ENCODE data around the gene FAM170B. TPM values are rescaled to one million over a fixed set of nuclear protein-coding genes. Genes with fewer than 3 reads are reported as not detected.

Gene FAM170B
- total RNA-seq, 1 experiment from 2014 or later = not detected

- Histone ChIP-seq H3K36me3 (ENCODE audit: low read depth) (no peaks in the 10 kb centered on the region), H3K4me3 (no peak overlapping the region), H3K27me3 (ENCODE audit: insufficient read depth, low read depth) (peaks cover 53% of the 10 kb centered on the region), H3F3A (ENCODE audit: insufficient read depth, low read depth) (no peaks in the 10 kb centered on the region), H3K27ac (no peak overlapping the region), H3K9me2 (ENCODE audit: insufficient read depth) (no peaks in the 10 kb centered on the region), H3K4me1 (replicated peaks; ENCODE audit: insufficient read depth) (no peaks in the 10 kb centered on the region), H3K9me3 (ENCODE audit: insufficient read depth, low read depth) (no peaks in the 10 kb centered on the region), H4K20me1 (ENCODE audit: insufficient read depth) (no peaks in the 10 kb centered on the region), H2AFZ (no peak overlapping the region), H3K79me2 (ENCODE audit: low read depth) (no peaks in the 10 kb centered on the region), H3K4me2 (no peak overlapping the region)
- TF ChIP-seq EZH2 (IDR thresholded peaks at IDR 0.05; ENCODE audit: low read depth) (no peak), CTCF (conservative IDR thresholded peaks at IDR 0.05) (no peak)
- no peak for DNase-seq
- BruUV-seq (replicated peaks) = no TSS peak
- CTCF ChIA-PET = no interaction called here
- POLR2A ChIA-PET (ENCODE audit: unreplicated experiment) = no interaction called here
- intact Hi-C loops (cut with micrococcal nuclease; ENCODE audit: unreplicated experiment) = no loop called here
Observed at GRCh38 chr10:49110684-49111319, 23.0 kb downstream of the FAM170B start.

DNA sequence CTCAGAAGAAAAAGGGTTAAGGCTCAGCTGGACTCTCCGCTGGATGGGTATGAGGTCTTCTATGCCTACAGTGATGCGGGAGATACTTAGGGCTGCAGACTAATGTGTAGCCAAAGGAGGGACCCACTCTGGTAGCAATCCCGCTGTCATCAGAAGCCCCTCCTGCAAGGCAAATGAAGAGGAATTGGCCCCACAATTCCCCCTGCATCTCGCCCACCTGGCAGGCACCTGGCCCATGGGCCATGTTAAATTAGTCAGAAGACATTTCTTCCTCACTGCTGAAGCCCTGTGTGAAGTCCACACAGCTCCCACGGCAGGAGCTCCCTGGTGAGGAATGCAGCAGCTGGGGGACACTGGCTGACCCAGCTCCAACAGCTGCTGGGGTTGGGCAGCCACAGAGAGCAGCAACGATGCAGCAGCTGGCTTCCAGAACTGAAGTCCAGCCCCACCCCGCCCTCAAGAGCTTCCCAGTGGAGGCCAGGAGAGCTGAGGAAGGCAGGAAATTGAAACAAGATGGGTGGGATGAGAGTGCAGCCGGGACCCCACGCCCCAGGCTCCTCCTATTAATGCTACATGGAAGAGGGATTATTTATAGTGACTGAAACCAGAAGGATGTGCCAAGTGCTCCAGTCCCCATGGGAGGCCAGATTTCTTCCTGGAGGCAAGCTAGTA lies 24.0 kb downstream of the FAM170B start:
- no TSS peak for BruUV-seq (replicated peaks)
- H3K36me3 ChIP-seq (ENCODE audit: low read depth) = no peaks in the 10 kb centered on the region
- peak in 1 of 2 experiments; percentile 10 for DNase-seq
- intact Hi-C loops (cut with micrococcal nuclease; ENCODE audit: unreplicated experiment) = no loop called here
- no peaks in the 10 kb centered on the region for H3K9me2 ChIP-seq (ENCODE audit: insufficient read depth)
- H3K4me3 ChIP-seq = no peak overlapping the region
- H4K20me1 ChIP-seq (ENCODE audit: insufficient read depth) = no peaks in the 10 kb centered on the region
- H3F3A ChIP-seq (ENCODE audit: insufficient read depth, low read depth) = no peaks in the 10 kb centered on the region
- no peak overlapping the region for H3K4me2 ChIP-seq
- no peaks in the 10 kb centered on the region for H3K79me2 ChIP-seq (ENCODE audit: low read depth)
- no peaks in the 10 kb centered on the region for H3K9me3 ChIP-seq (ENCODE audit: insufficient read depth, low read depth)
- TF ChIP-seq EZH2 (IDR thresholded peaks at IDR 0.05; ENCODE audit: low read depth) (no peak), CTCF (conservative IDR thresholded peaks at IDR 0.05) (no peak)
- no peaks in the 10 kb centered on the region for H3K4me1 ChIP-seq (replicated peaks; ENCODE audit: insufficient read depth)
- H3K27ac ChIP-seq = no peak overlapping the region
- no peak overlapping the region for H2AFZ ChIP-seq
- H3K27me3 ChIP-seq (ENCODE audit: insufficient read depth, low read depth) = peaks cover 53% of the 10 kb centered on the region
- ChIA-PET POLR2A (ENCODE audit: unreplicated experiment) (no interaction called here), CTCF (no interaction called here)

GRCh38 chr10:49108656-49109055 lies 25.2 kb downstream of the FAM170B start:
- no peaks in the 10 kb centered on the region for H4K20me1 ChIP-seq (ENCODE audit: insufficient read depth)
- H3K79me2 ChIP-seq (ENCODE audit: low read depth) = no peaks in the 10 kb centered on the region
- DNase-seq = peak in 1 of 2 experiments; percentile 2
- TF ChIP-seq EZH2 (IDR thresholded peaks at IDR 0.05; ENCODE audit: low read depth) = no peak
- H3K9me2 ChIP-seq (ENCODE audit: insufficient read depth) = no peaks in the 10 kb centered on the region
- no peak overlapping the region for H2AFZ ChIP-seq
- H3K27ac ChIP-seq = no peak overlapping the region
- H3K4me1 ChIP-seq (replicated peaks; ENCODE audit: insufficient read depth) = no peaks in the 10 kb centered on the region
- no peak overlapping the region for H3K4me3 ChIP-seq
- ChIA-PET CTCF (no interaction called here), POLR2A (ENCODE audit: unreplicated experiment) (no interaction called here)
- no peak overlapping the region for H3K4me2 ChIP-seq
- H3K27me3 ChIP-seq (ENCODE audit: insufficient read depth, low read depth) = peaks cover 43% of the 10 kb centered on the region
- no peaks in the 10 kb centered on the region for H3F3A ChIP-seq (ENCODE audit: insufficient read depth, low read depth)
- intact Hi-C loops (cut with micrococcal nuclease; ENCODE audit: unreplicated experiment) = no loop called here
- H3K9me3 ChIP-seq (ENCODE audit: insufficient read depth, low read depth) = no peaks in the 10 kb centered on the region
- no TSS peak for BruUV-seq (replicated peaks)
- no peaks in the 10 kb centered on the region for H3K36me3 ChIP-seq (ENCODE audit: low read depth)
